NCI-H2196 treated with DMSO at 0.1 percent for 48 hours (cell line): ENCODE results near the gene HHATL.

Experiments
- DNase-seq: peaks from one replicate; lab custom pipeline; 2025; ENCODE audit not compliant: unreplicated experiment; lab: John Stamatoyannopoulos, UW

The HHATL gene

DNA sequence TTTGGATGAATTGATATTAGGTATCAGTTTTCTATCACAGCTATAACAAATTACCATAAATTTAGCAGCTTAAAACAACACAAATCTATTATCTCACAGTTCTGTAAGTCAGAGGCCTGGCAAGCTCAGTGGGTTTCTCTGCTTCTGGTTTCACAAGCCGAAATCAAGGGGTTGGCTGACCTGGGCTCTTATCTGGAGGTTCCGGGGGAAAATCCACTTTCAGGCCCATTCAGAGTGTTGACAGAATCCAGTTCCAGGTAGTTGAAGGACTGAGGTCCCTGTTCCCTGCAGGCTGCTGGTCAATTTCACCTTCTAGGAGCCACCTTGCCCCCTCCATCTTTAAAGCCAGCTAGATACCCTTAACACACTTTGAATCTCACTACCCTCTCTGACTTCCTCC lies 11.1 kb upstream of the HHATL start:
- no peak for DNase-seq

DNA sequence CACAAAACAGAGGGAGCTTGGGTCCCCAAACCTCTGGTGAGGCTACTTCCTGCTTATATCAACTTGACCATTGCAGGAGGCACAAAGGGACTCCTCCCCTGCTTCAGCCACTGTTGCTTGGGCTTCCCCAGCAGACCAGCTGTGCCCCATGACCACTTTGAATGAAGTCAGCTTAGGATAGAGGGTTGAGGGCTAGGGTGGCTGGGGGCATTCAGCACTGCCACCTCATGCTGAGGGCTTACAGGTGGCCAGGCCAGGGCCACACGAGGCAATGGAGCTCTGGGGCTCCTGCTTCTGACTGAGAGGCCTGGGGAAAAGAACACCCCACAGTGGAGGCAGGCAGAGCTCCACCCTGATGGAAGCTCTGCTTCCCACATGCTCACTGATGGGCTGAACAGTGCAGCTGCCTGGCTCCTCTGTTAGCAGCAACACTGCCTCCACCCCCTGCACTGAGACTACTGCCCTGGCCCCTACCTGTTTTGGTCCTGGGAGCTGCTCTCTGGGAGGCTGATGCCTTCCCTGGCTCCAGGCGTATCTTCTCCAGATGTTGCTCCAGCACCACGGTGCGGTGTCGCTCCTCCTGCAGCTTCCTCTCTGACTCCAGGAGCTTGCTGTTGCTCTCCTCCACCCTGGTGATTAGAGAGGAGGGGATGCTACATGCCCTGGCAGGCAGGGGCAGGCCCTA lies 10.2 kb upstream of the HHATL start:
- DNase-seq = no peak

GRCh38 chr3:42712344-42712648 lies 9.7 kb upstream of the HHATL start:
- DNase-seq = no peak

- no peak for DNase-seq
These were observed 9.1 kb upstream of the HHATL start for GRCh38 chr3:42711491-42712343.

- DNase-seq = no peak
These were observed 7.9 kb upstream of the HHATL start for GRCh38 chr3:42710323-42711021.

GRCh38 chr3:42709621-42710020 lies 7.0 kb upstream of the HHATL start:
- no peak for DNase-seq

GRCh38 chr3:42708611-42709151 lies 6.1 kb upstream of the HHATL start:
- DNase-seq = no peak

DNA sequence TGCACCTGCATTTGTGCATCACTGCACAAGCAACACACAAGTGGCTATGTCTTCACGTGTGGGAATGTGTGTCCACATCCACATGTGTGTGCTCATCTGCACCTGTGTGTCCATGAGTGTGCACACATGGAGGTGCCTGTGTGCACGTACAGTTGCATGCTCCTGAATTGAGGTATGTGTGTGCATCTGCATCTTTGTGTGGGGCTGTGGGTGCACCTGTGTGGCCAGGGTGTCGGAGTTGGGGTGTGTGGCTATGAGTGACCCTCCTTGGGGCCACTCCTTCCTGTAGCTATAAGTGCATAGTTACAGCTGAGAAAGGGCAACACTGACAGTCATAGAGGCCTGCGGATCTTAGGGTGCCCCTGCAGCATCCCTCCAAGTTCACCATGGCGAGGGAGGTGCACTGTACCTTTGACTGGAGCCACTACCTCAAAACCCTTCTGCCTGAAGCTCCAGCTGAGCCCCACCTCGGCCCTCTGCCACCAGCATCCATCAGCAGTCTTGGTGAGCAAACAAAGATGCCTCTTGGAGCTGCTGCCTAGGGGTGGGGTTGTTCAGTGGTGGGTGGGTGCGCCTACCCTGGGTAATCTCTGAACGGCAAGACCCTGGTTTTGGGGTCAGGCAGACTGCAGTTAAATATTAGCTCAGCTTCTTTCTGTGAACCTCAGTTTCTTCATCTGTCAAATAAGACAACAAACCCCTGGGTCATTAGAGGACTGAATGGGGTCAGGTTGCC lies 5.2 kb upstream of the HHATL start:
- no peak for DNase-seq

GRCh38 chr3:42706721-42707619 lies 4.4 kb upstream of the HHATL start:
- DNase-seq = no peak

DNA sequence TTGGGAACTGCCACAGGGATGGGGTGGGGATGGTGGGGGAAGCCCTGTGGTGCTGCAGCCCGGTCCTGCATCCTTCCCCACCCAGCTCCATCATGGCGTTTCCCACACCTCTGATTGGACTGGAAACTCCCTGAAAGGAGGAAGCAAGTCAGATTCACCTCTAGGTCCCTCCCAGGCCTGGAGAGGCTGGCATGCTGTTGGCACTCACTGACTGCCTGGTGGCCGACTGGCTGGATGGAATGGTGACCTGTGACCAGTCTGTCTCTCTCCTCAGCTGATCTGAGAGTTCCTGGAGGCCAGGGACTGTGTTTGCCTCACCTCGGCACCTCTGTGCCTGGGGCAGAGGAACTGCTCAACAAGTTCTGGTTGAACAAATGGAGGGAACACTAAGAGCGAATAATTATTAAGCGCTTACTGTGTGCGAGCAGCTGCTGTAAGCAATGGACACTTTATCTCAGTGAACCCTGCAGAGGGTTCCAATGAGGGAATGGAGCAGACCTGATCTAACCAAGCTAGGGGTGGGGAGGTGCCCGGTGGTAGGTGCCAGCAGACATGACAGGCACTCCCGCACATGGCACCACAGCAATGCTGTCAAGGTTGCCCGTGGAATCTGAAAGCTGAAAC lies 3.5 kb upstream of the HHATL start:
- no peak for DNase-seq

DNA sequence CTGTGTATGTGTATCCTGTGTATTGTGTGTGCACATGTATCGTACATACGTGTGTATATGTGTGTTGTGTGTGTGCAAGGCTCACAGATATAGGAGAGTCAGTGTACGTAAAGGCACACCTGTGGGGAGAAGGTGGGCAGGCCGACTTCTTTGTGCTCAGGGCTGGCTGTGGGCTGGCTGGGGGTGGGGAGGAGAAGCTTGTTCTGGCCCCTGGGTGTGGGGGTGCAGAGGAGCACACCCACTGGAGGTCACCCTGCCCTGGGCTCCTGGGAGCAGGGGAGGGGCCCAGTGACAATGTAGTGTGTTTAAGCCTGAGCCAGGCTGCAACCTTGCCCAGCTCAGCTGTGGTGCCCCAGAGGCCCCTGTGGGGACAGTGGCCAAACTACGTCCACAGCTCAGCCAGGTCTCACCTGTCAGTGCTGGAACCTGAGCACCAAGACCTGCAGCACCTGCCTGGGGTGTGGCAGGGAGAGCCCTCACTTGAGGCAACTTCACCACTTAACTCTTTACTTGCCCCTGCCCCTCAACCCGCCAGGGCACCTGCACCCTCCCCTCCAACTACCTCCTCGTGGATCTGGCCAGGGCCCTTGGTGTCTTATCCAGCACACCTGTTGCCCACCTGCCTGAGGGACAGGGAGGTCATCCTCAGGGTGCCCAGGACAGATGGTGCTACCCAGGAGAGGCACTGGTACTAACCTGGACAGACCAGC lies 2.6 kb upstream of the HHATL start:
- no peak for DNase-seq

DNA sequence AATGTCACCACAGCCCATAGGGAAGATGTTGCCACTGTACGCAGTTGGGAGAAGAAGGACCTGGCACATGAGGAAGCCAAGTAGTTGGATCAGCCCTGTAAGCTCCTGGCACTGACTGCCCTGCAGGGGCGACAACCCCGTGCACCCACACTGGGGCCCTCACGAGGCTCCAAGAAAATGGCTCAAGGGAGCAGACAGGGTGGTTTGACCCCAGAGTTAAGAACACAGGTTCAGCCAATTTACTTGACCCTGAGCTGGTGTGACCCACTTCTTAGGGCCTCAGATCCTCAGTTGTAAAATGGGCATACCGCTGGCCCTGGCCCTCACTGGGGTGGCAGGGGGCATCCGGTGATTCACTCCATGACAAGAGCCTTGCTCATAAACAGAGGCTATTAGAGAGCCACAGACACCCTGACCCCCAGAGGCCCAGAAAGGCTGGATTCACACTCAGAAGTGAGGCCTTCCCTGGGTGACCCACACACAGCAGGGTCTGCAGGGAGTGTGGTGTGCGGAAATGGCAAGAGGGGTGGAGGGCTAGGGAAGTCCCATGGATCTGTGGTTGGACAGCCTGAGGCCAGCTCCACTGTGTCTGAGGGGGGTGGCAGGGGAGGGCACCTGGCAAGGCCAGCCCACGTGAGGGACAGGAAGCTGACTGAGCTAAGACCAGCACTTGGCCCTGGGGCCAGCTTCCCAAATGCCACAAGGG lies 1.7 kb upstream of the HHATL start:
- no peak for DNase-seq

GRCh38 chr3:42703695-42704025 lies 1.1 kb upstream of the HHATL start:
- DNase-seq = no peak

DNA sequence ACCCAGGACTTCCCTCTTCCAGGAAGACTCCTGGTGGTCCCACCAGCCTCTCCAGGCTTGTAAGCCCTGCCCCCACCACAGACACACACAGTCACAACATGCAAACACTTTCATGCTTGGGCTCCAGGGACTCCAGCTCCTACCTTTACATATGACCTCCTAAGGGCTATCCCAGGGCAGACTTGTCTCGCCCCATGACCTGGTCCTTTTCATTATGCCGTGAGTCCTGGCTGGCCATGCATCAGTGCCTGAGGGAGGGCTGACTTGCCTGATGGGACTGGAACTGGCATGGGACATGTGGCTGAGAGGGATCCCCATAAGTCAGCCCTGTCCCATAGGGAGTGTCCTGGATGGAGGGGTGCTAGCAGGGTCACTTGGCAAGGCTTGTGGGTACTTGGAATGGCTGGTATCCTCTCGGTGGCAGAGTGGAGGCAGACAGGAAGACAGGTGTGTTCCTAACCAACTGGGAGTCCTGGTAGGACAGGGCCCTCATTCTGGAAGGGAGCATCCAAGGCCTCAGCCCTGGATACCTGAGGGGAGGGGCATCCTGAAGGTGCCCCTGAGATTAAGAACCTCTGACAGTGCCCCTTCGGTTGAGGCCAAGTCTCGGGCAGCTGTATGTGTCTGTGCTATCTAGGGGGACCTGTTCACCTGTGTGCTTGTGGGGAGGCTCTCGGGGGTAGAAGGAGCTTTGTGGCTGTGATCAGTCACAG lies 540 bp upstream of the HHATL start:
- no peak for DNase-seq

DNA sequence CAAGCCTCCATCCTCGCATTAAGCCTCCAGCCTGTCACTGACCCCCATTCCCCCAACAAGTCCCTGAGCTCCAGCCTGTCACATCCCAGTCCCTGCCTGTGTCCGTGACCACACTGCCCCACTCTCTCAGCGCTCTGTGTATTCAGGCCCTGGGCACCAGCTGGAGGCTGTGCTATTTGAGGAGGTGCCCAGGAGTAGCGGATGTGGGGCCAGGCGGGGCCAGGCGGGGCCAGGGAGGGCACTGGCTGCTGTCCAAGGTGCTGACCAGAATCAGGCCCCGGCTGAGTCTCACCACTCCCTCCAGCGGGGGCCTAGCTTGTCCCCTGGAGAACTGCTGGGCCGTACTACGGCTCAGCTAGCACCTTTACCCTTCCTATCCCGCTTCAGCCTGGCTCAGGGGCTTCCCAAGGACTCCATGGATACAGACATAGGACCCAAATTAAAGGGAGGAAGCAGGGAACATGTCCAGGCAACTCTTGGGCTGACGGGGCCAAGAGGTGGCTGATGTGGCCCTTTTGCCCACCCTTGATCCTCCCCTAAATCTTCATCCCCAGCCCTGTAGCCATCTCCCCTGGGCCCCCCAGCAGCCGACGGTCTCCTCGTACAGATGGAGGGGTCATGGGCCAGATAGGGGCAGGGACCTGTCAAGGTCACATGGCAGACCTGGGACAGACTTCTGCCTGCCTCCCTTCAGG lies 1.1 kb downstream of the HHATL start:
- no peak for DNase-seq

- no peak for DNase-seq
These were observed 2.0 kb downstream of the HHATL start for GRCh38 chr3:42700366-42701288.
